Measurements from ENCODE around the gene IL1RAPL1.

DNA sequence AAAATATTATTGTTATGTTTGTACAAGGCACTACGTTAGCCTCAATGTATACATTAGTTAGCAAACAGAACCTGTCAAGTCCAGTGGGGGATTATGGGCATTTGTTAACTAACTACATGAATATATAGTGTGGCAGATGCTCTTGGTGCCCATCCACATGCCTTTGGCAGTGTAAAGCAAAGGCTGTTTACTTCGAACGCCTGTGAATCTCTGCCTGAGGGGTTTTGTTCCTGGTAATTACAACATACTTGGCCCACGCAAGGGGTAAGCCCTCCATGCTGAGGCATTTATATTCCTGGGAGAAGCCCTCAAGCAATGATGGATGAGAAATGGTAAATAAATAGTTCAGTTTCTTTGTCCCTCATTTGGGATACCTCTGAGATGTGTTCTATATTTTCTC, 119.7 kb downstream of the IL1RAPL1 start:
- TF ChIP-seq, protein P1, sequence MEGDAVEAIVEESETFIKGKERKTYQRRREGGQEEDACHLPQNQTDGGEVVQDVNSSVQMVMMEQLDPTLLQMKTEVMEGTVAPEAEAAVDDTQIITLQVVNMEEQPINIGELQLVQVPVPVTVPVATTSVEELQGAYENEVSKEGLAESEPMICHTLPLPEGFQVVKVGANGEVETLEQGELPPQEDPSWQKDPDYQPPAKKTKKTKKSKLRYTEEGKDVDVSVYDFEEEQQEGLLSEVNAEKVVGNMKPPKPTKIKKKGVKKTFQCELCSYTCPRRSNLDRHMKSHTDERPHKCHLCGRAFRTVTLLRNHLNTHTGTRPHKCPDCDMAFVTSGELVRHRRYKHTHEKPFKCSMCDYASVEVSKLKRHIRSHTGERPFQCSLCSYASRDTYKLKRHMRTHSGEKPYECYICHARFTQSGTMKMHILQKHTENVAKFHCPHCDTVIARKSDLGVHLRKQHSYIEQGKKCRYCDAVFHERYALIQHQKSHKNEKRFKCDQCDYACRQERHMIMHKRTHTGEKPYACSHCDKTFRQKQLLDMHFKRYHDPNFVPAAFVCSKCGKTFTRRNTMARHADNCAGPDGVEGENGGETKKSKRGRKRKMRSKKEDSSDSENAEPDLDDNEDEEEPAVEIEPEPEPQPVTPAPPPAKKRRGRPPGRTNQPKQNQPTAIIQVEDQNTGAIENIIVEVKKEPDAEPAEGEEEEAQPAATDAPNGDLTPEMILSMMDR (IDR thresholded peaks at IDR 0.05): no peak
- TF ChIP-seq POLR2A (IDR thresholded peaks at IDR 0.05): no peak

Measured in suprapubic skin (tissue), 3 donors.